ENCODE results near the gene NT5DC3. TPM values are rescaled to one million over a fixed set of nuclear protein-coding genes. Genes with fewer than 3 reads are reported as not detected.

NT5DC3 gene
- total and polyA plus RNA-seq, 2 of the 13 experiments (the other 11 are each of a cell fraction or from before 2014, with no cell fraction given): 3.2 to 6.6 TPM

DNA sequence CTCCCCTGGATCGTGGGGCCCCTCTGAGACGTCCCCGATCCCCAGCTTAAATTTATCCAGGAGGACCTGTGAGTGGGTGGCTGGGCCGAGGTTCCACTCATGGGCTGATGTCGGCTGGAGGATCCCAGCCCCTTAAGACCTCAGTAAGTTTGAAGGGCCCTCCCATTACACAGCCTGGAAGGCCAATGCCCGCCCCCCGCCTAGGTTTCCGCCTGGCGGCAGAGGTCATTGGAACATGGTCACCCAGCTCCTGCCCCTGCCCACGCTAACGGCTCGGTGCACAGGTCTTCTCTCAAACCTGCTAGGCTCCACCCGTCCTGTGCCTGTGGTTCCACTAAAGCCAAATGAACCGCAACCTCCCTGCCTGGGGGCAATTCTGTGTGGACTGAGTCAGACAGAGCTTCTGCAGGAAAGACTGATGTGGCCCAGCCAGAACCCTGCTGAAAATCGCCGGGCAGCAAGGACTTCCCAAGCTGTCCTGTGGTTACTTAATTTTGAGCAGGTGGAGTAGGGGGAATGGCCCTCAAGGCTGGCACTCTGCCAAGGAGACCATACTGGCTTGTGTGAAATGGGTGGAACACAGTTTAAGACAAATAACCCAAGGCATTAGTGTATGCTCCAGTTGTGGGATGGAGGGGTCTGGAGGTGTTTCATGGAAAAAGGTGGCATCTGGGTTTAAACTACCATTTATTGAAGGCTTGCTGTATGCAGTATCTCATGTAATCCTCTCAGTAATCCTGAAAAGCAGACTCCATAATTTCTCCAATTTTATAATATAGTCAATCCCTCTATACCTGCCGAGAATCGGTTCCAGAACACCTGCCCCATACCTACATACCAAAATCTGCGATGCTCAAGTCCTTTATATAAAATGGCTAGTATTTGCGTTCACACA is 903 bp upstream of the NT5DC3 start (continued):
- no peak for TF ChIP-seq FOSL2 (CRISPR knock-in tag; IDR thresholded peaks at IDR 0.05)
- TF ChIP-seq MED1 (CRISPR knock-in tag; IDR thresholded peaks at IDR 0.05): 0 out of 2 replicates have a peak, but pooled peaks have one; percentile 32
- TF ChIP-seq, protein P1, sequence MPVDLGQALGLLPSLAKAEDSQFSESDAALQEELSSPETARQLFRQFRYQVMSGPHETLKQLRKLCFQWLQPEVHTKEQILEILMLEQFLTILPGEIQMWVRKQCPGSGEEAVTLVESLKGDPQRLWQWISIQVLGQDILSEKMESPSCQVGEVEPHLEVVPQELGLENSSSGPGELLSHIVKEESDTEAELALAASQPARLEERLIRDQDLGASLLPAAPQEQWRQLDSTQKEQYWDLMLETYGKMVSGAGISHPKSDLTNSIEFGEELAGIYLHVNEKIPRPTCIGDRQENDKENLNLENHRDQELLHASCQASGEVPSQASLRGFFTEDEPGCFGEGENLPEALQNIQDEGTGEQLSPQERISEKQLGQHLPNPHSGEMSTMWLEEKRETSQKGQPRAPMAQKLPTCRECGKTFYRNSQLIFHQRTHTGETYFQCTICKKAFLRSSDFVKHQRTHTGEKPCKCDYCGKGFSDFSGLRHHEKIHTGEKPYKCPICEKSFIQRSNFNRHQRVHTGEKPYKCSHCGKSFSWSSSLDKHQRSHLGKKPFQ (CRISPR knock-in tag; IDR thresholded peaks at IDR 0.05; ENCODE audit: insufficient replicate concordance): no peak
- TF ChIP-seq EHMT2 (IDR thresholded peaks at IDR 0.05; ENCODE audit: borderline replicate concordance, low read depth, low read length): no peak
- TF ChIP-seq ZNF577 (CRISPR knock-in tag; IDR thresholded peaks at IDR 0.05; ENCODE audit: borderline replicate concordance, low read depth): no peak
- TF ChIP-seq SRSF4 (IDR thresholded peaks at IDR 0.05; ENCODE audit: low read depth, low read length, poor library complexity, severe bottlenecking): no peak
- peak; percentile 69; the same call in 1 of the 2 replicates for TF ChIP-seq ZNF556 (CRISPR knock-in tag; IDR thresholded peaks at IDR 0.05; ENCODE audit: borderline replicate concordance)
- TF ChIP-seq ADNP (CRISPR knock-in tag; IDR thresholded peaks at IDR 0.05): no peak
- TF ChIP-seq ZNF850 (CRISPR knock-in tag; conservative IDR thresholded peaks at IDR 0.05): no peak
- TF ChIP-seq BATF2 (CRISPR knock-in tag; IDR thresholded peaks at IDR 0.05): no peak
- TF ChIP-seq ZNF432 (CRISPR knock-in tag; IDR thresholded peaks at IDR 0.05; ENCODE audit: borderline replicate concordance): no peak
- 0 out of 2 replicates have a peak, but pooled peaks have one; percentile 38 for TF ChIP-seq ZNF839 (CRISPR knock-in tag; IDR thresholded peaks at IDR 0.05; ENCODE audit: borderline replicate concordance)
- 0 out of 2 replicates have a peak, but pooled peaks have one; percentile 10 for TF ChIP-seq AKAP8 (CRISPR knock-in tag; IDR thresholded peaks at IDR 0.05)
- TF ChIP-seq ZFP91 (CRISPR knock-in tag; IDR thresholded peaks at IDR 0.05; ENCODE audit: borderline replicate concordance): peak; percentile 92; the same call in 1 of the 2 replicates
- TF ChIP-seq RAD21 (CRISPR knock-in tag; IDR thresholded peaks at IDR 0.05): no peak
- no peak for TF ChIP-seq NCOA2 (CRISPR knock-in tag; IDR thresholded peaks at IDR 0.05)
- no peak for TF ChIP-seq REPIN1 (CRISPR knock-in tag; IDR thresholded peaks at IDR 0.05; ENCODE audit: borderline replicate concordance, low read depth)
- TF ChIP-seq TFDP1 (CRISPR knock-in tag; IDR thresholded peaks at IDR 0.05; ENCODE audit: borderline replicate concordance): no peak
- no peak for TF ChIP-seq ZNF513 (CRISPR knock-in tag; conservative IDR thresholded peaks at IDR 0.05)
- TF ChIP-seq NFKB2 (CRISPR knock-in tag; IDR thresholded peaks at IDR 0.05; ENCODE audit: borderline replicate concordance): peak; percentile 54; the same call in 1 of the 2 replicates
- TF ChIP-seq ZSCAN31 (CRISPR knock-in tag; IDR thresholded peaks at IDR 0.05; ENCODE audit: low read depth): 0 out of 2 replicates have a peak, but pooled peaks have one; percentile 43
- TF ChIP-seq CC2D1A (CRISPR knock-in tag; IDR thresholded peaks at IDR 0.05): no peak

Data from HepG2 (cell line).